Breast epithelium (tissue), 3 donors: ENCODE results near the gene OR52N1.

ENCODE experiments used
- POLR2A ChIP-seq: fragments of 450-650 bp; IDR thresholded peaks from one replicate; pipeline ENCODE4 v1.6.1; 2016; ENCODE audit warnings: antibody characterized with exemption, mild to moderate bottlenecking, moderate library complexity
- TF ChIP-seq, protein P1 (sequence below), 3 donors: fragments of 450-650 bp; IDR thresholded peaks; one replicate each; pipeline ENCODE4 v1.5.1; 2016 to 2017; ENCODE audit warnings: antibody characterized with exemption in 3 of 3, mild to moderate bottlenecking in 3 of 3, moderate library complexity in 3 of 3

GRCh38 chr11:5809122-5809519 lies 18.1 kb upstream of the OR52N1 start:
- TF ChIP-seq, protein P1, sequence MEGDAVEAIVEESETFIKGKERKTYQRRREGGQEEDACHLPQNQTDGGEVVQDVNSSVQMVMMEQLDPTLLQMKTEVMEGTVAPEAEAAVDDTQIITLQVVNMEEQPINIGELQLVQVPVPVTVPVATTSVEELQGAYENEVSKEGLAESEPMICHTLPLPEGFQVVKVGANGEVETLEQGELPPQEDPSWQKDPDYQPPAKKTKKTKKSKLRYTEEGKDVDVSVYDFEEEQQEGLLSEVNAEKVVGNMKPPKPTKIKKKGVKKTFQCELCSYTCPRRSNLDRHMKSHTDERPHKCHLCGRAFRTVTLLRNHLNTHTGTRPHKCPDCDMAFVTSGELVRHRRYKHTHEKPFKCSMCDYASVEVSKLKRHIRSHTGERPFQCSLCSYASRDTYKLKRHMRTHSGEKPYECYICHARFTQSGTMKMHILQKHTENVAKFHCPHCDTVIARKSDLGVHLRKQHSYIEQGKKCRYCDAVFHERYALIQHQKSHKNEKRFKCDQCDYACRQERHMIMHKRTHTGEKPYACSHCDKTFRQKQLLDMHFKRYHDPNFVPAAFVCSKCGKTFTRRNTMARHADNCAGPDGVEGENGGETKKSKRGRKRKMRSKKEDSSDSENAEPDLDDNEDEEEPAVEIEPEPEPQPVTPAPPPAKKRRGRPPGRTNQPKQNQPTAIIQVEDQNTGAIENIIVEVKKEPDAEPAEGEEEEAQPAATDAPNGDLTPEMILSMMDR (IDR thresholded peaks at IDR 0.05): no peak
- TF ChIP-seq POLR2A: no peak
